HEK293 (cell line): ENCODE measurements around the gene PHF23.

Experiments used
- CTCF ChIA-PET: fragments of 350-600 bp; formaldehyde crosslinking; extraction: SDS; loops from one replicate; lab custom pipeline; 2021; ENCODE audit warnings: antibody characterized with exemption; lab: Yijun Ruan, JAX
- POLR2A ChIA-PET: fragments of 300-600 bp; formaldehyde crosslinking; extraction: SDS; loops from one replicate; lab custom pipeline; 2020; ENCODE audit warnings: antibody characterized with exemption, inconsistent platforms; lab: Yijun Ruan, JAX
- H3K27ac ChIP-seq: fragments of 200-500 bp; sonication (Bioruptor generic); 2 replicates; pipeline ENCODE4 v1.5.1; 2014; ENCODE audit warnings: low read depth, low read length, control low read depth, inconsistent platforms; ENCODE audit errors: extremely low read depth
- H3K36me3 ChIP-seq, 2 experiments: fragments of 200-500 bp in 1 of 2; sonication (Bioruptor generic) in 1 of 2; 1 replicate in 1 of 2; 2 replicates in 1 of 2; pipeline ENCODE4 v1.5.1; 2014 to 2017; ENCODE audit warnings: inconsistent platforms in 2 of 2, low read length in 2 of 2; ENCODE audit not compliant: control insufficient read depth in 2 of 2, insufficient read depth in 1 of 2
- H3K4me1 ChIP-seq: fragments of 200-500 bp; sonication (Bioruptor generic); 2 replicates; pipeline ENCODE4 v1.5.1; 2014; ENCODE audit warnings: mild to moderate bottlenecking, low read length, inconsistent platforms; ENCODE audit not compliant: control insufficient read depth, insufficient read depth
- H3K4me3 ChIP-seq: 2 replicates; pipeline ENCODE4 v1.5.1; 2011; ENCODE audit warnings: low read depth, mild to moderate bottlenecking, control low read depth, low read length, moderate library complexity
- H3K9me3 ChIP-seq: fragments of 200-500 bp; sonication (Bioruptor generic); 2 replicates; pipeline ENCODE4 v1.5.1; 2014; ENCODE audit warnings: low read depth, low read length, inconsistent platforms; ENCODE audit not compliant: control insufficient read depth, insufficient read depth
- EGR2 ChIP-seq: fragments of 450-650 bp; formaldehyde crosslinking; IDR thresholded peaks from 2 replicates; pipeline ENCODE4 v1.5.1; 2016; ENCODE audit warnings: low read depth, missing biosample characterization, missing genetic modification characterization
- KLF1 ChIP-seq: fragments of 450-650 bp; formaldehyde crosslinking; IDR thresholded peaks from 2 replicates; pipeline ENCODE4 v1.5.1; 2016; ENCODE audit warnings: missing biosample characterization, missing genetic modification characterization
- KLF10 ChIP-seq: fragments of 450-650 bp; IDR thresholded peaks from 2 replicates; pipeline ENCODE4 v1.5.1; 2018; ENCODE audit warnings: missing biosample characterization, mild to moderate bottlenecking, missing genetic modification characterization
- KLF7 ChIP-seq: fragments of 450-650 bp; formaldehyde crosslinking; IDR thresholded peaks from 2 replicates; pipeline ENCODE4 v1.5.1; 2016; ENCODE audit warnings: missing biosample characterization, missing genetic modification characterization, borderline replicate concordance
- KLF9 ChIP-seq: fragments of 450-650 bp; formaldehyde crosslinking; IDR thresholded peaks from 2 replicates; pipeline ENCODE4 v1.5.1; 2016; ENCODE audit warnings: missing biosample characterization, missing genetic modification characterization, low read depth
- PRDM1 ChIP-seq: fragments of 450-650 bp; formaldehyde crosslinking; IDR thresholded peaks from 2 replicates; pipeline ENCODE4; 2016; ENCODE audit warnings: missing biosample characterization, missing genetic modification characterization
- SCRT2 ChIP-seq: fragments of 450-650 bp; formaldehyde crosslinking; IDR thresholded peaks from 2 replicates; pipeline ENCODE4 v1.5.1; 2016; ENCODE audit warnings: missing biosample characterization, missing genetic modification characterization
- SP7 ChIP-seq: fragments of 450-650 bp; formaldehyde crosslinking; IDR thresholded peaks from 2 replicates; pipeline ENCODE4 v1.5.1; 2016; ENCODE audit warnings: missing biosample characterization, missing genetic modification characterization
- ZBTB17 ChIP-seq: fragments of 450-650 bp; formaldehyde crosslinking; IDR thresholded peaks from 2 replicates; pipeline ENCODE4 v1.5.1; 2016; ENCODE audit warnings: missing biosample characterization, missing genetic modification characterization
- ZBTB21 ChIP-seq: fragments of 450-650 bp; formaldehyde crosslinking; IDR thresholded peaks from 2 replicates; pipeline ENCODE4 v1.5.1; 2017; ENCODE audit warnings: missing biosample characterization, missing genetic modification characterization
- ZBTB6 ChIP-seq: fragments of 450-650 bp; formaldehyde crosslinking; IDR thresholded peaks from 2 replicates; pipeline ENCODE4 v1.5.1; 2017; ENCODE audit warnings: missing biosample characterization, missing genetic modification characterization
- ZEB2 ChIP-seq: fragments of 450-650 bp; formaldehyde crosslinking; IDR thresholded peaks from 2 replicates; pipeline ENCODE4 v1.5.1; 2016; ENCODE audit warnings: missing biosample characterization, missing genetic modification characterization
- ZFHX2 ChIP-seq: fragments of 450-650 bp; formaldehyde crosslinking; conservative IDR thresholded peaks from 2 replicates; pipeline ENCODE4 v1.5.1; 2016; ENCODE audit warnings: missing biosample characterization, missing genetic modification characterization
- ZFP41 ChIP-seq: fragments of 450-650 bp; formaldehyde crosslinking; IDR thresholded peaks from 2 replicates; pipeline ENCODE4 v1.5.1; 2016; ENCODE audit warnings: missing biosample characterization, missing genetic modification characterization, borderline replicate concordance
- ZIC2 ChIP-seq: fragments of 450-650 bp; formaldehyde crosslinking; IDR thresholded peaks from 2 replicates; pipeline ENCODE4 v1.5.1; 2016; ENCODE audit warnings: missing biosample characterization, missing genetic modification characterization
- ZNF2 ChIP-seq: fragments of 450-650 bp; formaldehyde crosslinking; IDR thresholded peaks from 2 replicates; pipeline ENCODE4 v1.5.1; 2016; ENCODE audit warnings: missing biosample characterization, missing genetic modification characterization
- ZNF335 ChIP-seq: fragments of 450-650 bp; formaldehyde crosslinking; conservative IDR thresholded peaks from 2 replicates; pipeline ENCODE4 v1.5.1; 2016; ENCODE audit warnings: missing biosample characterization, missing genetic modification characterization
- ZNF521 ChIP-seq: fragments of 450-650 bp; formaldehyde crosslinking; IDR thresholded peaks from 2 replicates; pipeline ENCODE4 v1.5.1; 2017; ENCODE audit warnings: missing biosample characterization, mild to moderate bottlenecking, missing genetic modification characterization
- ZNF660 ChIP-seq: fragments of 450-650 bp; IDR thresholded peaks from 2 replicates; pipeline ENCODE4 v1.5.1; 2018; ENCODE audit warnings: missing biosample characterization, mild to moderate bottlenecking, missing genetic modification characterization
- ZNF677 ChIP-seq: fragments of 450-650 bp; IDR thresholded peaks from 2 replicates; pipeline ENCODE4 v1.5.0; 2018; ENCODE audit warnings: missing biosample characterization, mild to moderate bottlenecking, missing genetic modification characterization, moderate library complexity

PHF23 gene

GRCh38 chr17:7259555-7259889 lies 20.3 kb upstream of the PHF23 start:
- Histone ChIP-seq H3K9me3 (no peaks in the 10 kb centered on the region), H3K4me3 (no peak overlapping the region), H3K36me3 (peaks cover 33 to 60% of the 10 kb centered on the region in 2 experiments), H3K4me1 (peaks cover 15% of the 10 kb centered on the region), H3K27ac (0 out of 2 replicates have a peak overlapping the region, but pooled peaks have one; percentile 32)
- POLR2A ChIA-PET = interaction anchor here (0.5 to 0.9 kb wide), 4 partner anchors 22 to 296 kb away, joined by 3 to 4 read pairs (median 3); partner anchors contain the start of gene SLC2A4
- no peak for TF ChIP-seq ZNF2 (tag by site-specific recombination)
- 0 out of 2 replicates have a peak, but pooled peaks have one; percentile 36 for TF ChIP-seq ZNF335 (tag by site-specific recombination)
- CTCF ChIA-PET = interaction anchor here (1.2 to 1.4 kb wide), 2 partner anchors 21 to 36 kb away, joined by 4 read pairs; no protein-coding TSS in a partner anchor

- Histone ChIP-seq H3K4me3 (no peak overlapping the region), H3K9me3 (no peaks in the 10 kb centered on the region), H3K4me1 (peaks cover 10% of the 10 kb centered on the region), H3K27ac (0 out of 2 replicates have a peak overlapping the region, but pooled peaks have one; percentile 32), H3K36me3 (peaks cover 36 to 66% of the 10 kb centered on the region in 2 experiments)
- CTCF ChIA-PET = interaction anchor here (0.8 to 1.4 kb wide), 3 partner anchors 21 to 38 kb away, joined by 3 to 4 read pairs (median 4); no protein-coding TSS in a partner anchor
- POLR2A ChIA-PET = interaction anchor here (0.6 to 0.9 kb wide), 3 partner anchors 17 to 35 kb away, joined by 3 to 5 read pairs (median 4); partner anchors contain the start of gene SLC2A4
- TF ChIP-seq KLF10 (tag by site-specific recombination) = peak; percentile 75
- no peak for TF ChIP-seq ZFP41
- TF ChIP-seq ZNF521 (tag by site-specific recombination) = no peak
- peak; percentile 68 for TF ChIP-seq ZBTB6 (tag by site-specific recombination)
- TF ChIP-seq SP7 (tag by site-specific recombination) = peak; percentile 47; the same call in 1 of the 2 replicates
- 0 out of 2 replicates have a peak, but pooled peaks have one; percentile 27 for TF ChIP-seq PRDM1
- peak; percentile 67 for TF ChIP-seq EGR2
- peak; percentile 76 for TF ChIP-seq SCRT2 (tag by site-specific recombination)
- TF ChIP-seq ZIC2 (tag by site-specific recombination) = peak; percentile 61
- peak; percentile 40; the same call in 1 of the 2 replicates for TF ChIP-seq ZBTB17
- peak; percentile 47; the same call in 1 of the 2 replicates for TF ChIP-seq ZEB2 (tag by site-specific recombination)
- peak; percentile 51; the same call in 1 of the 2 replicates for TF ChIP-seq ZBTB21 (tag by site-specific recombination)
- TF ChIP-seq KLF1 (tag by site-specific recombination) = peak; percentile 64
- TF ChIP-seq KLF7 (tag by site-specific recombination) = peak; percentile 81
- peak; percentile 89 for TF ChIP-seq ZFHX2 (tag by site-specific recombination)
- TF ChIP-seq ZNF2 (tag by site-specific recombination) = no peak
- peak; percentile 82 for TF ChIP-seq ZNF660 (tag by site-specific recombination)
- TF ChIP-seq KLF9 (tag by site-specific recombination) = peak; percentile 61; the same call in 1 of the 2 replicates
- no peak for TF ChIP-seq ZNF677 (tag by site-specific recombination)
These were observed 19.7 kb upstream of the PHF23 start for GRCh38 chr17:7258731-7259554.
